Measurements from ENCODE around the gene UBE4B.

GRCh38 chr1:9996624-9997582 lies 35.9 kb upstream of the UBE4B start, which contains the start of gene RBP7:
- TF ChIP-seq, protein P1, sequence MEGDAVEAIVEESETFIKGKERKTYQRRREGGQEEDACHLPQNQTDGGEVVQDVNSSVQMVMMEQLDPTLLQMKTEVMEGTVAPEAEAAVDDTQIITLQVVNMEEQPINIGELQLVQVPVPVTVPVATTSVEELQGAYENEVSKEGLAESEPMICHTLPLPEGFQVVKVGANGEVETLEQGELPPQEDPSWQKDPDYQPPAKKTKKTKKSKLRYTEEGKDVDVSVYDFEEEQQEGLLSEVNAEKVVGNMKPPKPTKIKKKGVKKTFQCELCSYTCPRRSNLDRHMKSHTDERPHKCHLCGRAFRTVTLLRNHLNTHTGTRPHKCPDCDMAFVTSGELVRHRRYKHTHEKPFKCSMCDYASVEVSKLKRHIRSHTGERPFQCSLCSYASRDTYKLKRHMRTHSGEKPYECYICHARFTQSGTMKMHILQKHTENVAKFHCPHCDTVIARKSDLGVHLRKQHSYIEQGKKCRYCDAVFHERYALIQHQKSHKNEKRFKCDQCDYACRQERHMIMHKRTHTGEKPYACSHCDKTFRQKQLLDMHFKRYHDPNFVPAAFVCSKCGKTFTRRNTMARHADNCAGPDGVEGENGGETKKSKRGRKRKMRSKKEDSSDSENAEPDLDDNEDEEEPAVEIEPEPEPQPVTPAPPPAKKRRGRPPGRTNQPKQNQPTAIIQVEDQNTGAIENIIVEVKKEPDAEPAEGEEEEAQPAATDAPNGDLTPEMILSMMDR (IDR thresholded peaks at IDR 0.05; ENCODE audit: low read depth, low read length) = no peak
- no peak for TF ChIP-seq EZH2phosphoT487 (IDR thresholded peaks at IDR 0.05; ENCODE audit: low read depth)

Measured in OCI-LY3 (cell line).